SK-N-SH (cell line): Measurements from ENCODE around the gene TRIM7.

ENCODE experiments used
- CTCF ChIP-seq: fragments of 200-600 bp; sonication (generic); IDR thresholded peaks from 2 replicates; pipeline ENCODE4 v1.6.1; 2017; ENCODE audit warnings: antibody characterized with exemption, mild to moderate bottlenecking, moderate library complexity
- GATA2 ChIP-seq: sonication (generic); formaldehyde crosslinking; IDR thresholded peaks from 2 replicates; pipeline ENCODE4 v1.5.0; 2020; ENCODE audit warnings: mild to moderate bottlenecking, missing genetic modification reagents
- POLR2AphosphoS5 ChIP-seq: IDR thresholded peaks from 2 replicates; pipeline ENCODE4 v1.6.1; 2012; ENCODE audit warnings: low read depth, low read length
- RAD21 ChIP-seq: IDR thresholded peaks from 2 replicates; pipeline ENCODE4 v1.6.1; 2012; ENCODE audit warnings: mild to moderate bottlenecking, low read length
- REST ChIP-seq: IDR thresholded peaks from 2 replicates; pipeline ENCODE4 v1.6.1; 2012; ENCODE audit warnings: mild to moderate bottlenecking, low read depth, low read length, moderate library complexity
- TAF1 ChIP-seq: IDR thresholded peaks from 2 replicates; pipeline ENCODE4 v1.6.1; 2012; ENCODE audit warnings: low read depth, mild to moderate bottlenecking, low read length, moderate library complexity, borderline replicate concordance

GRCh38 chr5:181233801-181234454, 28.9 kb upstream of the TRIM7 start:
- TF ChIP-seq CTCF = no peak
- no peak for TF ChIP-seq GATA2 (CRISPR knock-in tag)
- no peak for TF ChIP-seq POLR2AphosphoS5
- TF ChIP-seq TAF1 = no peak
- no peak for TF ChIP-seq REST
- TF ChIP-seq RAD21 = no peak
